Globus pallidus (tissue), 1 donor: Measurements from ENCODE around the gene SYT17.
A peak's percentile ranks its signal among the peaks of the same experiment; 100 is the strongest.
"Not testable (repeated sequence)": the region's sequence is repeated elsewhere in the genome, so short reads cannot be mapped to it uniquely, and the experiment has no call there.

Experiments
- DNase-seq: peaks from one replicate; pipeline ENCODE4 v3.0.0-alpha.2; 2015; ENCODE audit warnings: low spot score

Gene SYT17

DNA sequence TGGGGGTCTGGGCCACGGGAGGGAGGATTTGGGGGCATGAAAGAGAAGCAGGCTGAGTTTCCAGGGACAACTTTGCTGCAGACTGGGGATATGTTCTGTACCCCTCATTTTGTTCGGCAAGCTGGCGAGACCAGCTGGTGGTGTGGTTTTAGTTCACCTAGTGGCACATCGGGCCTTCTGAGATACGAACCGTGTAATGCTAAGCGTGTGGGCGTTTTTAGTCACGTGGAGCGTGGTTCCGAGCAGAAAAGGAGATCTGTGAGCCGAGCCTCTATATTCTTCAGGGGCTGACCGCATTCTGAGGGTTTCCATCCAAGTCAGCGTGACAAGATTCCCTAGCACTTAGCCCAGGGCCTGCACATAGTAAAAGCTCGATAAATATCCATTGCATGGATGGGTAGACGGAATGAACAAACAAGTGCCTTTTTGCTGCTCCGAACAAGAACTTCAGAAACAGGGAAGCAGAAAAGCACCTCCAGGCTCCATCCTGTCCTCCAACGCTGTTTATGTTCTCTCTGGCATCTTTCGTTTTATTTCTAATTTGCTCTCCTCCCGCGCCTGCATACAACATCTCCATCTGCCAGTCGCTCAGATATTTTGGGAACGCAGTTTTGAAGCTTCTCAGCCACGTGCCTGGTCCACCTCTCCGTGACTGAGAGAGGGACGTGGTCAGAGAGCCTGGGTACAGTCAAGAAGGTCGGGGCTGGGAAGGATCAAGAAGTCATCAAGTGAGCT, 5.8 kb downstream of the SYT17 start:
- no peak for DNase-seq

DNA sequence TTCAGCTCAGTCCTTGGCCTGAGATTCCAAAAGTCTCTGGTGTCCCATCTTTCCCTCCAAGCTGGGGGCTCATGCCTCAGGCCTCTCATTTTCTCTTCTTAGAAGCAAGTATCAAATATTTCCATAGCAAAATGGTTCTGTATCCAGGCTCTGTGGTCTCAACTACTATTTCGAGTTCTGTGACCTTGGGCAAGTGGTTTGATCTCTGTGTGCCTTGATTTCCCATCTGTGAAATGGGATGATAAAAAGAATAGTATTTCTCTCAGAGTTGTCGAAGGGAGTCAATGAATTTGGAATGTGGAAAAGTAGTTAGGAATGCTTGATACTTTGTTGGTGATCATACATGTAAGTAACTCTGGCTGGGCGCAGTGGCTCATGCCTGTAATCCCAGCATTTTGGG, 6.4 kb downstream of the SYT17 start:
- no peak for DNase-seq

DNA sequence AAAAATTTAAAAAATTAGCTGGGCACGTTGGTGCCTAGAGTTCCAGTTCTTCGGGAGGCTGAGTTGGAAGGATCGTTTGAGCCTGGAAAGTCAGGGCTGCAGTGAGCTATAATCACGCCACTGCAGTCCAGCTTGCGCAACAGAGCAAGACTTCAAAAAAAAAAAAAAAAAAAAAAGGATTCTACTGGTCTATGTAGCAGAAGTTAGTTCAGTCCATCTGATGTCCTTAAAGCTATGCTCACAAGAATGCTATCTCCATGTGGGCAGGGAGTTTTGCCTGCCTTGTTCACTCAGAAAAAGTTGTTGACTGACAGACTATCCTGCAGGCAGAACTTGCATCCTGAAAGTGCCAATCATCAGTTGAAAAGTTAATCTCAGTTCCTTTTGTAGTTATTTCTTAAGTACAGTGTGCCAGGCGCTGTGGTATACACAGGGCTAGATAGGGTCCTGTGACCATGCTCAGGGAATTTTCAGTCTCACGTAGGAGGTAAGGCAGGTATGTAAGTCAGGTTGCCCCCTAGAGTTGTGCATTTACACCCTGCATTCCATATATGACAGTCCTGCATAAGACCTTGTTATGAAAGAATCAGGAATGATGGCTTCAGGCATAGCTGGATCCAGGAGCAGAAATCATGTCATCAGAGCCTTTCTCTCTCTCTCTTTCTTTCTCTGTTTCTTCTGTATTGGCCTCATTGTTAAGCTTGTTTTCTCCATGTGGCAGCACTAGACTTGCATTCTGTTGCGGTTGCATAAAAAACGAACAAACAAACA, 7.6 kb downstream of the SYT17 start:
- no peak for DNase-seq

DNA sequence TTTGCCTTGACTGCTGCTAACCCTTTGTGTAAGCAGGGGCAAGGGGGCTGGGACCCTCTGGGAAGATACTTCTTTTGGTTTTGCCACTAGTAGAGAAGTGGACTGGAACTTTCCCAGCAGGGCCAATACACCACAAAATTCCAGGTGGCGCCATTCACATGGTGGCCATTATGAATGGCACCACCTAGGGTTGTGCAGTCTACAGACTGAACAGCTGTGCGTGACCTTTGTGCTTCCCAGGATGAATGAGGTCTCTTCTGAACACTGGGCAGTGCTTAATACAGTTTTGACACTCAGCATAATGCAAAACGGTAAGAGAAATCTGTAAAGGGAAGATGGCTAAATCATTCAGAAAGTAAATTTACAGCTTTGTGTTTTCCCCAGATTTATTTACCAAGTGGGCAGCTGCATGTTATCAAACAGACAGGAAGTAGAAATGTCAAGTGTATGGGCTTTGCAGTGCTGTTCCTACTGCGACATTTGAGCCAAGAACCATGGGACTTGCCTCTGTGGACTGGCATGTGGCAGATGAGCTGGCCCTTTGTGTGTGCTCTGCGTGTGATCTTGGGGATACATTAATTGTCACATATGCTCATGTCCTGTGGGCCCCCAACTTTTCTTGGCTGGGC, 9.2 kb downstream of the SYT17 start:
- DNase-seq, result no peak

DNA sequence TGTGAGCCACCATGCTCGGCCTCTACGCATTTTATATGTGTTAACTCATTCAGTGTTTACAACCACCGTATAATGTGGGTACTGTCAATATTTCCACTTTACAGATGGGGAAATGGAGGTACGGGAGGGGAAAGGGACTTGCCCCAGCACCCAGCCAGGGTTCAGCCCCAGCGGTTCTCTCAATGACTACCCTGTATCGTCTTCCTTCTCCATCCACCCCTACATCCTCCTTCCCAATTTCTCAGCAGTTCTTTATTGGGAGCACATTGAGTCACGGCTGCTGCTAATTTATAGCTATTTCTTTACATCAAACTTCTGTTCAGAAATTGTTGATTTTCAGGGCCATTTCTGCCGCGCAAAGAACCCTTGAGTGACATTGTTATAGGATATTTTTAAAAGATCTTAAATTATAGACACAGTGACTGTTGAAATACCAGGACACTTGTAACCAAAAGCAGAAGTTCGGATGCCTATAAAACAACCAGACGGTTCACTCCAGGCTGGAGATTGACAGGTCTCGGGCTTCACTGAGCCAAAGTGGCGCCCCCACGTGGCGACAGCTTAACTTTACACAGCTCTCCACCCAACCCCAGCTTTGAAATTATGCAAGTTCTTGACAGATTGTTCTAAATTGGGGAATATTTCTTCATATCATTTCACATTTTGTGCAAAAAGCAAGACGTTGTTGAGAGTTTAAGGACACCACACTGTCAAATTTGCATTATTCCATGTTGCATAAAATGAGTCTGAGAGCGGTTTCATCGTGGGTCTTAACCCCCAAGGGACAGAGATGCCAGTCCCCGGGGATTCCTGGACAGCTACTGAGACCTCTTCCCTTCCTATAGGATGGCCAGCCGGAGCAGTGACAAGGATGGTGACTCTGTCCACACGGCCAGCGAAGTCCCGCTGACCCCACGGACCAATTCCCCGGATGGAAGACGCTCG, 11.8 kb downstream of the SYT17 start:
- DNase-seq, result no peak

DNA sequence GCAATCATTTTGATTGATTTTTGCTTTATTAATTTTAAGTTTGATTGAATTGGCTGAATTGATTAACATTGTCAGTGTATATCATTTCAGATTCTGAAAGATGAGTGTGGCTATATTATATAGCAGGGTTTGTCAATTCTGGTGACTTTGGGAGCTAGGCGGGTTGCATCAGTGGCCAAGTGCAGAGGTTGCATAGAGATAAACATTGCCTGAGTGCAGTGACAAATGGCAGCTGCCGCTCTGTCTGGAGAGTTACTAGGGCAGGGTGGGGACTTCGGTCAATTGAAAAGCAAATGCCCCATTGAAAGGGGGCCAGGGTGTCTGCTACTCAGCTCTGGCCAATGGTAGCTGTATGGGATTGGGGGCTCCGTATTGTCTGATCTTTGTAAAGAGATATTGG, 12.7 kb downstream of the SYT17 start:
- no peak for DNase-seq

DNA sequence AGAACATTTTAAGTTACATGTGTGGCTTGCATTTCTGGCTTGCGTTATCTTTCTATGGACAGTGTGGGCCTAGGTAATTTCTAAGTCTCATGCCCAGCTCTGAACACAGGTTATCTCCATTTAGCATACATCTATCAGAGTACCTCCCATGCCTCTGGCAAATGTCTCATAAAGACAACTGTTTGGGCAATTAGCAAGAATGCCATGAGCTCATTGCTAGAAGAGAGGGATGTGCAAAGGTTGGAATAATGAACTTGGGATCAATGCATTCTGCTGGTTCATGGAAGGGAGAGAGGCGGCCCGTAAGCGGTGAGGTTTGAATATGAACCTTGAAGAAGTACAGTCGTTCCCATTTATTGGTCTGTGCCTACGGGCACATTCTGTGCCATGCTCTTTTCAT, 14.4 kb downstream of the SYT17 start:
- no peak for DNase-seq

DNA sequence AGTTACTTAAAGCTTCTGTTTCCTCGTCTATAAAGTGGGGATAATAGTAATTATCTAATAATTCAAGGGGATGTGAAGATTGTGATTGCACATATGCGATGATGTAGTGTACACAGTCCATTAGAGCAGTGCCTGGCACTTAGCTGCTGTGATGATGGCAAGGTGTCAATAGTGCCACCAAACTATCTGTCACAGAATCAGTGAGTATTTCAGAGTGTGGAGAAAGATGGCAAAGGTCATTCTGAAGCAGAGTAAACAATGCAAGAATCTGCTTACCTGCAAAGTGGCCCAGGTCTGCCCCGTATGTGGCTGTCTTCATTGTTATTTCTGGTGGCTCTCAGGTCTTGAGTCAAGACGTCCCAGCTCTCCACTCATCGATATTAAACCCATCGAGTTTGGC, 15.1 kb downstream of the SYT17 start:
- DNase-seq, result no peak

DNA sequence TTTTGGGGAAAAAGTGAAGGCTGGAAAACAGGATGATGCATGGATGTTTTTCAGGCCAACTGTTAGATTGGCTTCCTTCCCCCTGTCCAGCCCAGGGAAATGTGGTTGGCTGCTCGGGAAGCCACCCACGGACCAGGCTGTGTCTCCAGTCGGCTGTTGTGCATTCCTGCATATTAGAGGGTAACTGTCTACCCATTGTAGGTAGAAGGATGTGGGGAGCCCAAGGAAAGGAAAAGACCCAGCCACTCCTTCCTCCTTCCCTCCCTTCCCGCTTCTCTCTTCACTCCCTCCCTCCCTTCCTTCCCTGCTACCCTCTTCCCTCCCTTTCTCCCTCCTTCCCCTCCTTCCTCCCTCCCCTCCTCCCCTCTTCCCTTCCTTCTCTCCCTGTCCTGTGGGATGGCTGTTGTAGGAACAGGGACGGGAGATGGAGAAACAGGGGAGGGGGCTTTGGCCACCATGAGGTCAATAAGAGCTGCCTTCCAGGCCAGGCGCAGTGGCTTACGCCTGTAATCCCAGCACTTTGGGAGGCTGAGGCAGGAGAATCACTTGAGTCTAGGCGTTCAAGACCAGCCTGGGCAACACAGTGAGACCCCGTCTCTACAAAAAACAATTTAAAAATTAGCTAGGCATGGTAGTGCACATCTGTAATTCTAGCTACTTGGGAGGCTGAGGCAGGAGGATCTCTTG, 16.9 kb downstream of the SYT17 start:
- no peak for DNase-seq

DNA sequence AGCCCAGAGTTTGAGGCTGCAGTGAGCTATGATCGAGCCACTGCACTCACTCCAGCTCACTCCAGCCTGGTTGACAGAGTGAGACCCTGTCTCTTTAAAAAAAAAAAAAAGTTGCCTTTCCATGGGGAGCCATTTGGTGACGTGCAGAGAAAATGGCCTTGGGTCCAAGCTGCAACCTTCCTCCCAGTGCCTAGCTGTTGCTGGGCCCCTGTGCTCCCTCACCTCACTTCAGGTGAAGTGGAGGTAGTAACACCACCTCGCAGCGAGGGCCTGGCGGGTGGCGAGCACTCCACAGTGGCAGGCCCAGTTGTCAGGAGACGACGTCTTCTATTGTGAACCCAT, 17.4 kb downstream of the SYT17 start:
- no peak for DNase-seq

DNA sequence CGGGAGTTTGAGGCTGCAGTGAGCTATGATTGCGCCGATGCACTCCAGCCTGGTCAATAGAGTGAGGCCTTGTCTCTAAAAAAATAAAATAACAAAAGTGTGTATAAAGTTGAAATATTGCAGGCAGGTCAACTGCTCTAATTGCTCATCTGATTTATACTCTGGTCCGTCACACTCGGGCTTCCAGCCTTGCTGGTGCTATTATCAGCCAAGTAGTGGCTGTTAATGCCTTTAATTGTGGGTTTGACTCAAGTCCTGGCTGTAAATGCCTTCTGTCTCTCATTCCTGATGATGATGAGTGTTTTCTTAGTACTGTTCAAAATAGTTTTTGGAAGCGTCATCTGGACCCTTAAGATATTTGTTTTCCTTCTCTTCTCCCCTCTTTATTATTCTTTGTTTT, 18.4 kb downstream of the SYT17 start:
- no peak for DNase-seq

DNA sequence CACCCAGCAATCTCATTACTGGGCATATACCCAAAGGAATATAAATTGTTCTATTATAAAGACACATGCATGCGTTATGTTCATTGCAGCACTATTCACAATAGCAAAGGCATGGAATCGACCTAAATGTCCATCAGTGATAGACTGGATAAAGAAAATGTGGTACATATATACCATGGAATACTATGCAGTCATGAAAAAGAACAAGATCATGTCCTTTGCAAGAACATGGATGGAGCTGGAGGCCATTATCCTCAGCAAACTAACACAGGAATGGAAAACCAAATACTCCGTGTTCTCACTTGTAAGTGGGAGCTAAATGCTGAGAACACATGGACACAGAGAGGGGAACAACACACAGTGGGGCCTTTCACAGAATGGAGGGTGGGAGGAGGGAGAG, 19.9 kb downstream of the SYT17 start:
- DNase-seq, result not testable (repeated sequence)

DNA sequence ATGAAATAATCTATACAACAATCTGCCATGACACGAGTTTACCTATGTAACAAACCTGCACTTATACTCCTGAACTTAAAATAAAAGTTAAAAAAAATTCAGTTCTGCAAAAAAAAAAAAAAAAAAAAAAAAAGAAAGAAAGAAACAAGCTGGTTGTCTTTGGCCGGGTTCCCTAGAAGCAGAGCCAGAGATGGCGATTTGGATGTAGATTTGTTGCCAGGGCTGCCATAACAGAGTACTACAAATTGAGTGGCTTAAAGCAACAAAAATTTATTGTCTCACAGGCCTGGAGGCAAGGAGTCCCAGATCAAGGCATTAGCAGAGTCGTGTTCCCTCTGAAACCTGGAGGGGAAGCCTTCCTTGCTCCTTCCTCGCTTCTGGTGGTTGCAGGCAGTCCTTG, 20.4 kb downstream of the SYT17 start:
- DNase-seq, result no peak

DNA sequence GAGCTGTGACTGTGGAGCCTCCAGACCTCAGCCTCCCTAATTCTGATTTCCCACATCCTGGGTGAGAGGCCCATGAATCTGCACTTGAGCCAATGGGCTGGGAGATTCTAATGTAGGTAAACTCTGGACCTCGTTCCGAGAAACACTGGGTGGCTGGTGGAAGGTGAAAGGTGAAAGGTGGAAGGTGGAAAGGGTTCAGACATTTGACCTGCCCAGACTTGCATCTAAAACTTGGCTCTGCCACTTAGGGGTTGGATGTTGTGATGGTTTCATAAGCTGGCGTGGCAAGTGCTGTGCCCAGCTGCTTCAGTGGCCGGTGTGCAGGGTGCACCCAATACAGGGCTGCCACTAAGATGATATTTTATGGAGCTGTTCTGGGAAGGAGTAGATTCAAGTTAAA, 24.8 kb downstream of the SYT17 start:
- DNase-seq, result no peak

DNA sequence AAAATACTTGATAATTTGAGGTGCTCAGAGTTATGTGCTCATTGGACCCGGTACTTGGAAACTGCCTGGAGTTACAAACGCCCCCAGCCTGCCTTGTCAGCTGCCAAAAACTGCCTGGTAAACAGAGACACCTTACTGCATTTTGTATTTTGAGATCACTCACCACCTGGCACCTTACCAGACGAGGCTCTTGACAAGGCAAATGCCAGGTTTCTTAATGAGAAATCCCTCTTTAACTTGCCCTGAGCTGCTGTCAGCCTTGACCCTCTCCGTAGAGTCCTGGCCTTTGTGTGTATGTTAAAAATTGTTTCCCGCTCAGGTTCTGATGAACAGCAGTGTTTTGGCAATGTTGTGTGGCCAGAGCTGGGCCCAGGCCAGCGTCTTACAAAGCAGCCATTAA, 28.8 kb downstream of the SYT17 start:
- DNase-seq, result no peak

DNA sequence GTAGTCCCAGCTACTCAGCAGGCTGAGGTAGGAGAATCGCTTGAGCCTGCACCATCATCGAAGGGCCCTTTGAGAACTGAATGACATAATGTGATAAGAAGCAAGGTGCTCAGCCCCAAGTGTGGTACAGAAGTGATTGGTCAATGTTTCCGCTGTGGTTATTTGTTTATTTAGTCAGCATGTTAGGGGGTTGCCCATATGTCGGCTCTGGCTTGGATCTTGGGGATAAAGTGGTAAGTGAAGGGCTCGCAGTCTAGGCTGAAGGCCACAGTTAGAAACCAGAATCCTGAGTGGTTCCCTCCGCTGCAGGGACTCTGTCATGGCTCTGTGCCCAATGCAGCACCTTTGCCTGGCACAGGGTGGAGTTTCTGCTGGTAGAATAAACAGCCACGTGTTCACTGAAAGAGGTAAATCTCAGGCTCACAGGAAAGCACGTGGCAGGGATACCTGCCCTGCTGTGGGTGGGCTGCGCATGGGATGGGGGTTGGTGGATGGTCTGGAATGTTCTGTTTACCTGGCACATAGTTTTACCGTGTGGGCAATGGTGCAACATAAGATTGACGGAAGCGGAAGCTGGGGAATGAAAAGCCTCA, 35.4 kb downstream of the SYT17 start:
- no peak for DNase-seq

DNA sequence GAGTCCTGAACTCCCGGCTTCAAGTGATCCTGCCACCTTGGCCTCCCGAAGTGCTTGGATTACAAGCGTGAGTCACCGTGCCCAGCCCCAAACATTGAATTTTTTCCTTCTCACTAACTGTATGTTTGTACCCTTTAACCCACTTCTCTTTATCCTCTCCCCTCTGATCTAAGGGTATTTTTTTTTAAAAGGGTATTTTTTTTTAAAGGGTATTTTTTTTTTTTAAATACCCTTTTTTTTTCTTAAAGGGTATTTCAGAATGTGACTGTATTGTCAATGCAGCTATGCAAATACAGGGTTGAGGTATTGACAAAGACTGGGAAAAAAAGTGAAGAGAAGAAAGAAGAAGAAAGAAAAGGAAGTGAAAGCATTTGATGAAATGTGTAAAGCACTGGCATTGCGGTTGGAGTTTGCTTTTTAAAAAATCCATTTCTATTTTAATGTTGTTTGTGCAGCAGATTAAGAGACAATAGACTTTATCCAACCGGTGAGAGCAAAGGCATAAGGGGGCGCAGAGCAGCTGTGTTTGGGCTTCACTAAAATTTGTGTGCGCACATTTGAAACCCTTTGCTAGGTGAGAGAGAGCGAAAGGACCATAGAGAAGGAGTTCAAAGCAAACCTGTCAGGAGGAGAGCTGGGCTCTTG, 42.4 kb downstream of the SYT17 start:
- DNase-seq, result peak; percentile 15

DNA sequence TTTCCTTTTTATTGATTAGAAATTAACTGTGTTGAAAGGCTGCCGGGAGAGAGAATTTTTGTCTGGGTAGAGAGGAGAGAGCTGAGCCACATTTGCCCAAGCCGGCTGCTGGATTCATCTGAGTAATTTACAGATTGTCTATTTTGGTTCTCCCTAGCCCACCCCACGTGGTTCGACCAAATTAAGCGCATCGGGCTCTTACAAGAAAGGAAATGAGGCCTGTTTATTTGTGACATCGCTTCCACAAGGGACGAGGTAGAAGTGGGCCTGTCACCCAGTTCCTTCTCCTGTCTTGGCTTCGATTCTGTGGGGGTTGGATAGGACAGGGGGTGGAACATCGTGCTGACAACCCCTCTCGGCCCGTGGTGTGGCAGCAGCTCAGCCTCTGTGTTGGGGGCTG, 42.9 kb downstream of the SYT17 start:
- DNase-seq, result peak; percentile 25

DNA sequence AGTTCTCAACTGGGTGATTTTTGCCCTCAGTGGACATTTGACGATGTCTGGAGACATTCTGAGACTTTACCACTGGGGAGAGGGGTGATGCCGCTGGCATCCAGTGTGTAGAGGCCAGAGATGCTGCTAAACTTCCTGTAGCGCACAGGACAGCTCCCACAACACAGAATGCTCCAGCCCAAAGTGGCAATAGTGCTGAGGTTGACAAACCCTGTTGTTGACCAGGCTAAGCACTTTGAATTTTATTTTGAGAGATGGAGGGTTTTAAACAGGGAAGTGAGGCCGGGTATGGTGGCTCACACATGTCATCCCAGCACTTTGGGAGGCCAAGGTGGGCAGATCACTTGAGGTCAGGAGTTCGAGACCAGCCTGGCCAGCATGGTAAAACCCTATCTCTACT, 44.0 kb downstream of the SYT17 start:
- DNase-seq, result no peak

DNA sequence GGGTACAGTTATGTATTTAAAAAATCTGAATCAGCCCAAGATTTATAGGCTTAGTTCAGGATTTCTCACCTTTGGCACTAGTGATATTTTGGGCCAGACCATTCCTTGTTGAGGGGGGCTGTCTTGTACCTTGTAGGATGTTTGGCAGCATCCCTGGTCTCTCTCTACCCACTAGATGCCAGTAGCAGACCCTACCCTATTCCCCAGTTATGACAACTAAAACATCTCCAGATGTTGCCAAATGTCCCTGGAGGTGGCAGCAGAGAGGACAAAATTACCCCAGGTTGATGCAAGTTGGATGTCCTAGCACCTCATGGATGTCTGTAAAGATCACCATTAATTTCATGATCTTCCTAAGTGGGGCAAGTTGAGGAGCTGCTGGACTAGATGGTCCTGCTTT, 45.8 kb downstream of the SYT17 start:
- DNase-seq, result no peak

DNA sequence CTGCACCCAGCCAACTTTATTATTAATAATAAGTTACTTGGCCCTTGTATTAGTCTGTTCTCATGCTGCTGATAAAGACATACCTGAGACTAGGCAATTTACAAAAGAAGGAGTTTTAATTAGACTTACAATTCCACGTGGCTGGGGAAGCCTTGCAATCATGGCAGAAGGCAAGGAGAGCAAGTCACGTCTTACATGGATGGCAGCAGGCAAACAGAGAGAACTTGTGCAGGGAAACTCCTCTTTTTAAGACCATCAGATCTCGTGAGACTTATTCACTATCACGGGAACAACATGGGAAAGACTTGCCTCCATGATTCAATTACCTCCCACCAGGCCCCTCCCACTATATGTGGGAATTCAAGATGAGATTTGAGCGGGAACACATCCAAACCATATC, 47.7 kb downstream of the SYT17 start:
- no peak for DNase-seq
